ENCODE results near the gene GNGT2. TPM values are rescaled to one million over a fixed set of nuclear protein-coding genes. Genes with fewer than 3 reads are reported as not detected.
A peak's percentile ranks its signal among the peaks of the same experiment; 100 is the strongest.

Gene GNGT2
- total RNA-seq, 2 donors from 2014 or later, result 0.56 to 0.94 TPM

GRCh38 chr17:49197346-49197998 lies 12.9 kb downstream of the GNGT2 start:
- no peak overlapping the region for H3K27ac ChIP-seq

GRCh38 chr17:49196520-49196919 lies 13.9 kb downstream of the GNGT2 start:
- DNase-seq, result no peak
- intact Hi-C loops (cut with DNase I), result no loop called here
- no peak for TF ChIP-seq CTCF (IDR thresholded peaks at IDR 0.05)
- Histone ChIP-seq H3K4me1 (no peaks in the 10 kb centered on the region), H3K27ac (no peak overlapping the region), H3K27me3 (no peaks in the 10 kb centered on the region), H3K36me3 (no peaks in the 10 kb centered on the region), H3K4me3 (no peak overlapping the region), H3K9ac (ENCODE audit: low read depth in 2 of 2, low read length in 2 of 2) (no peak overlapping the region), H3K9me3 (no peaks in the 10 kb centered on the region)

More at GRCh38 chr17:49197346-49197998, 12.9 kb downstream of the GNGT2 start:
- Histone ChIP-seq H3K4me1 (no peaks in the 10 kb centered on the region), H3K9me3 (no peaks in the 10 kb centered on the region), H3K36me3 (no peaks in the 10 kb centered on the region), H3K4me3 (no peak overlapping the region), H3K9ac (ENCODE audit: low read depth in 2 of 2, low read length in 2 of 2) (no peak overlapping the region), H3K27me3 (no peaks in the 10 kb centered on the region)
- TF ChIP-seq CTCF (IDR thresholded peaks at IDR 0.05), result no peak
- intact Hi-C loops (cut with DNase I), result no loop called here
- DNase-seq, result no peak

GRCh38 chr17:49195751-49196150 lies 14.6 kb downstream of the GNGT2 start:
- TF ChIP-seq CTCF (IDR thresholded peaks at IDR 0.05), result no peak
- Histone ChIP-seq H3K4me3 (no peak overlapping the region), H3K27me3 (no peaks in the 10 kb centered on the region), H3K9ac (ENCODE audit: low read depth in 2 of 2, low read length in 2 of 2) (no peak overlapping the region), H3K4me1 (no peaks in the 10 kb centered on the region), H3K27ac (no peak overlapping the region), H3K36me3 (no peaks in the 10 kb centered on the region), H3K9me3 (no peaks in the 10 kb centered on the region)
- intact Hi-C loops (cut with DNase I), result no loop called here
- DNase-seq, result no peak

GRCh38 chr17:49194297-49194607 lies 16.1 kb downstream of the GNGT2 start:
- Histone ChIP-seq H3K36me3 (no peaks in the 10 kb centered on the region), H3K27me3 (no peaks in the 10 kb centered on the region), H3K9me3 (no peaks in the 10 kb centered on the region), H3K9ac (ENCODE audit: low read depth in 2 of 2, low read length in 2 of 2) (no peak overlapping the region), H3K4me1 (no peaks in the 10 kb centered on the region), H3K27ac (no peak overlapping the region), H3K4me3 (no peak overlapping the region)
- intact Hi-C loops (cut with DNase I), result no loop called here
- no peak for DNase-seq
- TF ChIP-seq CTCF (IDR thresholded peaks at IDR 0.05), result no peak

GRCh38 chr17:49193513-49194296 lies 16.7 kb downstream of the GNGT2 start:
- no peaks in the 10 kb centered on the region for H3K36me3 ChIP-seq
- peak overlapping the region; percentile 98 for H3K27ac ChIP-seq
- TF ChIP-seq CTCF (IDR thresholded peaks at IDR 0.05), result no peak
- DNase-seq, result peak; percentile 74
- H3K4me1 ChIP-seq, result no peaks in the 10 kb centered on the region
- peak overlapping the region; percentile 16 to 93 for H3K9ac ChIP-seq (ENCODE audit: low read depth in 2 of 2, low read length in 2 of 2)
- H3K9me3 ChIP-seq, result no peaks in the 10 kb centered on the region
- H3K4me3 ChIP-seq, result peak overlapping the region; percentile 73
- intact Hi-C loops (cut with DNase I), result no loop called here
- H3K27me3 ChIP-seq, result no peaks in the 10 kb centered on the region

Measured in colonic mucosa (tissue), 4 donors.